Ectodermal cell (in vitro differentiated cells): Measurements from ENCODE around the gene SPDEF.

ENCODE experiments used
- H3K27ac ChIP-seq: 2 replicates; pipeline ENCODE4 v1.7.0; 2013; ENCODE audit warnings: mild to moderate bottlenecking, low read depth, low read length; ENCODE audit not compliant: insufficient read depth, poor library complexity, severe bottlenecking
- H3K27me3 ChIP-seq: 2 replicates; pipeline ENCODE4 v1.7.0; 2013; ENCODE audit warnings: mild to moderate bottlenecking, low read length; ENCODE audit not compliant: insufficient read depth, control insufficient read depth, poor library complexity, severe bottlenecking
- H3K36me3 ChIP-seq: one replicate; pipeline ENCODE4 v1.7.0; 2013; ENCODE audit warnings: low read length; ENCODE audit not compliant: control insufficient read depth, insufficient read depth
- H3K4me1 ChIP-seq: one replicate; pipeline ENCODE4 v1.7.0; 2013; ENCODE audit warnings: low read length; ENCODE audit not compliant: control insufficient read depth, insufficient read depth
- H3K4me3 ChIP-seq: 2 replicates; pipeline ENCODE4 v1.7.0; 2013; ENCODE audit warnings: low read depth, low read length, control low read depth; ENCODE audit not compliant: insufficient read depth
- H3K9me3 ChIP-seq: 2 replicates; pipeline ENCODE4 v1.7.0; 2013; ENCODE audit warnings: mild to moderate bottlenecking, low read length, moderate library complexity; ENCODE audit not compliant: control insufficient read depth
- WGBS, 2 experiments: methylation state at CpG; one replicate each; pipeline ENCODE4 v1.1.7; 2013; ENCODE audit warnings: missing lambda C conversion rate in 2 of 2; 5-methylcytosine and 5-hydroxymethylcytosine counted together

SPDEF gene

DNA sequence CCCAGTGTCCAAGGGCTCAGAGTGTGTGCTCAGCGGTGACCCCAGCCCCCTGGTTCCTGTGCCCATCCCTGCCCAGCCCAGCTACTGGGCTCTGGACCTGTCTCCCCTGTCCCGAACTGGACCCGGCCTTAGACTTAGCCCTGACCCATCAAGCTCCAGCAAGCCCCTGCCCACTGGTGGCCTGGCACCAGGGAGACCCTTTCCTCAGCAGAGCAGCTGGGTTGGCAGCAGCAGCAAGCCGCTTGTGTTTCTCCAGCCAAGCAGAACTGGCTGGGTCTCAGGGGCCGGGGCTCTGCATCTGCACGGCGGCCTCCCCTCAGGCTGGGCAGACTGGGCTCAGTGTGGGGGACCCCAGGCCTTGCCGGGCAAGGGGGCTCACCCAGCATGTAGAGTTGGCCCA is 801 bp downstream of the SPDEF start:
- no peak overlapping the region for H3K27ac ChIP-seq
- peaks cover 6% of the 10 kb centered on the region for H3K4me1 ChIP-seq
- no peak overlapping the region for H3K4me3 ChIP-seq
- H3K36me3 ChIP-seq, result no peaks in the 10 kb centered on the region
- H3K27me3 ChIP-seq, result no peaks in the 10 kb centered on the region
- 93 to 94% methylated on average over 8 of the region's 8 CpGs for WGBS, 2 experiments
- no peaks in the 10 kb centered on the region for H3K9me3 ChIP-seq

DNA sequence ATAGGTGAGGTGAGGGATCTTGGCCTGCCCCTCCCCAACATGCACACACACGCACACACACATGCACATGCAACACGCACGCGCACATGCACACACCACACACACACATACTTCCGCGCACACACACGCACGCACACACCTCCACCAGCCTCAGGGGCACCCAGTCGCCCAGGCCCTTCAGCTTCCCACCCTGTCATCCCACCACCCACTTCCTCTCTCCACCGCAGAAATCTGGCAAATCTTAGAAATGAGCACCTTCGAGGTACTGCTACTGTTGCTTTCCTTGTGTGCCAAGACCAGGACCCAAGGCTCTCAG is 1.2 kb downstream of the SPDEF start:
- no peaks in the 10 kb centered on the region for H3K9me3 ChIP-seq
- WGBS, 2 experiments, result 95 to 97% methylated on average over 11 of the region's 11 CpGs
- H3K27me3 ChIP-seq, result no peaks in the 10 kb centered on the region
- H3K36me3 ChIP-seq, result no peaks in the 10 kb centered on the region
- no peak overlapping the region for H3K4me3 ChIP-seq
- peaks cover 3% of the 10 kb centered on the region for H3K4me1 ChIP-seq
- H3K27ac ChIP-seq, result no peak overlapping the region

- Histone ChIP-seq H3K4me1 (no peaks in the 10 kb centered on the region), H3K9me3 (no peaks in the 10 kb centered on the region), H3K27me3 (no peaks in the 10 kb centered on the region), H3K4me3 (no peak overlapping the region), H3K36me3 (no peaks in the 10 kb centered on the region), H3K27ac (no peak overlapping the region)
- WGBS, 2 experiments, result 85 to 91% methylated on average over 15 of the region's 15 CpGs
Measured at GRCh38 chr6:34554291-34555006, 1.7 kb downstream of the SPDEF start.

GRCh38 chr6:34553750-34554149 is 2.4 kb downstream of the SPDEF start:
- 80 to 83% methylated on average over 7 to 10 of the region's 10 CpGs for WGBS, 2 experiments
- no peaks in the 10 kb centered on the region for H3K36me3 ChIP-seq
- H3K27me3 ChIP-seq, result no peaks in the 10 kb centered on the region
- H3K27ac ChIP-seq, result no peak overlapping the region
- no peaks in the 10 kb centered on the region for H3K4me1 ChIP-seq
- H3K9me3 ChIP-seq, result no peaks in the 10 kb centered on the region
- no peak overlapping the region for H3K4me3 ChIP-seq

DNA sequence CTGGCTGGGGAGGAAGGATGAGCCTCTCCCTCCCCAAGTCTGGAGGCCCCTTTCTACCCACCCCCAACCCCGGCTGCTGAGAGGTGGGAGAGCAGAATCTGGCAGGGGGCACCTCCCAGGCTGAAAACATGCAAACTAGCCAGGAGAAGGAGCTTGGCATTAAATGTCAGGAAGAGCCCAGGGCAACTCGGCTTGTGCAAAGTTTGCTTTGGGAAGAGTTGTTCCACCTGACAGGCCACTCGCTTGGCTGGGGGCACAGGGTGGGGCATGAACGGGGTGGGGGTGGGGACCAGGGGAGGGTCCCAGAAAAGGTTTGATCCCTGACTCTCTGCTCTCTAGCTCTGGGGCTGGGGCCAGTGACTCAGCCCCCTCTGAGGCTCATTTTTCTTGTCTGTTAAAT is 3.0 kb downstream of the SPDEF start:
- no peak overlapping the region for H3K27ac ChIP-seq
- no peak overlapping the region for H3K4me3 ChIP-seq
- H3K4me1 ChIP-seq, result no peaks in the 10 kb centered on the region
- H3K27me3 ChIP-seq, result no peaks in the 10 kb centered on the region
- no peaks in the 10 kb centered on the region for H3K36me3 ChIP-seq
- H3K9me3 ChIP-seq, result no peaks in the 10 kb centered on the region
- 77 to 81% methylated on average over 4 of the region's 4 CpGs for WGBS, 2 experiments

DNA sequence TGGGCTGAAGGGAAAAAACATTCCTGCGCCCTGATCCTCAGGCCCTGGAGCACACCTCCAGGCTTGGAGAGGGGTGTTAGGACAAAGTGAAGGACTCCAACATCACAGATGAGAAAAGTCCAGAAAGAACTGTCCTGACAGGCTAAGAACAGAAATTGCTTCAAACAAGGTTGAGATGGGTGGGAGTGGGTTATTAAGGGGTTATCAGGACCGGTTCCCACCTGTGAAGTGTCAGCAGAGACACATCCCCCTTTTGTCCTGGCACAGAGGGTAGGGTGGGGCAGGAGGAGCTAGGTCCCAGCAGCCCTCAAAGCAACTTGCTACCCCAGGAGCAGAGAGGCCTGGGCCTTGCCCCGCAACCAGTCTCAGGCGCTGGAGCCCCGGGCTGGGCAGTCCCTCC is 3.5 kb downstream of the SPDEF start:
- H3K4me3 ChIP-seq, result no peak overlapping the region
- no peaks in the 10 kb centered on the region for H3K27me3 ChIP-seq
- H3K36me3 ChIP-seq, result no peaks in the 10 kb centered on the region
- H3K4me1 ChIP-seq, result no peaks in the 10 kb centered on the region
- WGBS, 2 experiments, result 85 to 96% methylated on average over 5 of the region's 5 CpGs
- no peak overlapping the region for H3K27ac ChIP-seq
- no peaks in the 10 kb centered on the region for H3K9me3 ChIP-seq

- H3K36me3 ChIP-seq, result no peaks in the 10 kb centered on the region
- no peak overlapping the region for H3K4me3 ChIP-seq
- 91 to 94% methylated on average over 8 of the region's 8 CpGs for WGBS, 2 experiments
- no peaks in the 10 kb centered on the region for H3K4me1 ChIP-seq
- no peaks in the 10 kb centered on the region for H3K9me3 ChIP-seq
- no peak overlapping the region for H3K27ac ChIP-seq
- no peaks in the 10 kb centered on the region for H3K27me3 ChIP-seq
Measured at GRCh38 chr6:34551720-34552119, 4.4 kb downstream of the SPDEF start.

GRCh38 chr6:34549804-34550202 is 6.3 kb downstream of the SPDEF start:
- Histone ChIP-seq H3K9me3 (no peaks in the 10 kb centered on the region), H3K4me3 (no peak overlapping the region), H3K27ac (no peak overlapping the region), H3K36me3 (no peaks in the 10 kb centered on the region), H3K4me1 (peaks cover under 1% of the 10 kb centered on the region), H3K27me3 (no peaks in the 10 kb centered on the region)
- 82 to 85% methylated on average over 2 of the region's 2 CpGs for WGBS, 2 experiments

DNA sequence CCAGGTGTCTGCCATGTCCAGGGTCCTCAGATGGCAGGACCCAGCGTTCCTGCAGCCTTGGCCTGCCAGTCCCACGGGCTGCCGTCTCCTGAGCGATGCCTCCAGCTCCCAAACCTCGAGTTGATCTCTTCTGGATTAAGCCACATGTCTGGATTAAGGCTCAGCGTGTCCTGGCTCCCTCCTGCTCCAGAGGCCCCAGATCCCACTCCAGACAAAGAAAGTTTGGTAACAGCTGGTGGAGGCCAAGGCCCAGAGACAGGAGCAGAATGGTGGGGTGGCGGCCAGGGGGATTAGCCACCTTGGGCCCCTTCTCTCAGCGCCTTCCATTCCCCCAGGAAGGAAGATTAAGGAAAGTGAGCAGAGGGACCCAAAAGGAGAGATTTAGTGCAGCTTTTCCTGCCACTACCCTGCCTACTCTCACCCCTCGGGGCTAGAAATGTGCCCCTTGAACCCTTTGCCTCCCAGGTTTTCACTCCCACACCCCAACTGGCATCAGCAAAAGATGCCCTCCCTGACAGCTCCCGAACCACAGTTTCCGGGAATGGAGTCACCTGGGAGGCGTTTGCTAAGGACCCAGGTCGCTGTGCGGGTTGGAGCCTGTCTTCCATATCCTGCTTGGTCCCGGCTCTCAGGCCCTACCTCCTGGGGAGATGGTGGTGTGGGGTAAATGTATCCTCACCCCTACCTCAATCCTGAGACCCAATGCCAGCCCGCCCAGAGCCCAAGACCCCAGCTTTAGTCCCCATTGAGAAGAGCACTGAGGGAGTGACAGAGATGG is 6.9 kb downstream of the SPDEF start:
- H3K36me3 ChIP-seq, result no peaks in the 10 kb centered on the region
- H3K27me3 ChIP-seq, result no peaks in the 10 kb centered on the region
- H3K9me3 ChIP-seq, result no peaks in the 10 kb centered on the region
- H3K4me1 ChIP-seq, result peaks cover 2% of the 10 kb centered on the region
- WGBS, 2 experiments, result 84 to 86% methylated on average over 16 of the region's 16 CpGs
- H3K27ac ChIP-seq, result no peak overlapping the region
- no peak overlapping the region for H3K4me3 ChIP-seq

DNA sequence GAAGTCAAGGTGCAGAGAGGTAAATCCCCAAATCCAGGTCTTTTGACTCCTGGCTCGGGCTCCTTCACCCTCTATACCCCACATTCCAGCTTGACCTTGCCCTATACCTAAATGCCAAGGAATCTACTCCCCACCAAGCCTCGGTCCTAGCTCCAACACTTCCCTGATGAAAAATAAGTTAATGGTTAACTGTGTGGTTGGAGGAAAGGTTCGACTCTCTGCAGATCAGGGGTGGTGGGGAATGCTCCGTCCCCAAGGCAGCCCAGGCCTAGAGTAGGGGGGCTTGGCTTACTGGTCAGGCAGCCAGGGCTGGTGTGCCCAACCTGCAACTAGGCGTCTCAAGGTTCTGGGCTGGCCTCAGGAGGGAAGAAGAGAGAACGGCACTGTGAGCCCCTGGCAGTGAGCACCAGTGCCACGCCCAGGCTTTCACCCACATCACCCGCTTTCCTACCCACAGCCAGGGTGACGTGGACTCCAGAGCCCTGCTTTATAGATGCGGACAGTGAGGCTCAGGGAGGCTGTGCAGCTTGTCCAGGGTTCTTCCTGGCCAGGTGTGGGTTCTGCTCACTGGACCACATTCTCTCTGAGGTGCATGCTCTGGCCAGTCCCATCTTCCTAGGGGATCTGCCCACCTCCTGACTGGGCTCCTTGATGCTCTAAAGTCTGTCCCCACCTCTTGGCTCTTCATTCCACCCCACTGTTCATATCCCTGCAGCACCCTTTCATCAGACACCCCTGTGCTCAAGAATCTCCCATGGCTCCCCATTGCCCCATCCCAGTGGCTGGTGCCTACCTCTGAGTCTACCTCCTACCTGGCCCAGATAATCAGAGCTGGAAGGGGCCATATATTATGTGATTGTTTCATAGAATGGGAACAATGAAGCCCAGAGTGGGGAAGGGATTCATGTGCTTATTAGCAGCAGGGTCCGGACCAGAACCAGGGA is 8.2 kb downstream of the SPDEF start:
- Histone ChIP-seq H3K27me3 (no peaks in the 10 kb centered on the region), H3K4me1 (peaks cover 2% of the 10 kb centered on the region), H3K4me3 (no peak overlapping the region), H3K36me3 (no peaks in the 10 kb centered on the region), H3K27ac (no peak overlapping the region), H3K9me3 (no peaks in the 10 kb centered on the region)
- WGBS, 2 experiments, result 89 to 93% methylated on average over 10 of the region's 11 CpGs
